ENCODE results near the gene B2M.

DNA sequence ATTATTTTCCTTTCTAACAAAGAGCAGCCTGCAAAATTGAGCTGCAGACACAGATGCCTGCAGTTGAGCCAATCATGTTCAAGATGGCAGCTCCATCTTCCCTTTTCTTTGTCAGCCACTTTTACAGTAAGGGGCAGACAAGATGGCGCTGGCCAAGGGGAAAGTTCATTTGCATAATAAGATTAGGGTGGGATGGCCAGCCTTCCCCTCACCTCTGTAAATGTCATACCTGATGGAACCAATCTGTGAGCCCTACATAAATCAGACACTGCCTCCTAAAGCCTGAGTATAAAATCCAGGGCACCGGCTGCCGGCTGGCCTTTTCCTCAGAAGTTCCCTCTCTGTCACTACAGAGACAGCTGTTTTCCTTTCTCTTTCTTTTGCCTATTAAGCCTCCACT is 16.0 kb upstream of the B2M start:
- TF ChIP-seq, protein P1, sequence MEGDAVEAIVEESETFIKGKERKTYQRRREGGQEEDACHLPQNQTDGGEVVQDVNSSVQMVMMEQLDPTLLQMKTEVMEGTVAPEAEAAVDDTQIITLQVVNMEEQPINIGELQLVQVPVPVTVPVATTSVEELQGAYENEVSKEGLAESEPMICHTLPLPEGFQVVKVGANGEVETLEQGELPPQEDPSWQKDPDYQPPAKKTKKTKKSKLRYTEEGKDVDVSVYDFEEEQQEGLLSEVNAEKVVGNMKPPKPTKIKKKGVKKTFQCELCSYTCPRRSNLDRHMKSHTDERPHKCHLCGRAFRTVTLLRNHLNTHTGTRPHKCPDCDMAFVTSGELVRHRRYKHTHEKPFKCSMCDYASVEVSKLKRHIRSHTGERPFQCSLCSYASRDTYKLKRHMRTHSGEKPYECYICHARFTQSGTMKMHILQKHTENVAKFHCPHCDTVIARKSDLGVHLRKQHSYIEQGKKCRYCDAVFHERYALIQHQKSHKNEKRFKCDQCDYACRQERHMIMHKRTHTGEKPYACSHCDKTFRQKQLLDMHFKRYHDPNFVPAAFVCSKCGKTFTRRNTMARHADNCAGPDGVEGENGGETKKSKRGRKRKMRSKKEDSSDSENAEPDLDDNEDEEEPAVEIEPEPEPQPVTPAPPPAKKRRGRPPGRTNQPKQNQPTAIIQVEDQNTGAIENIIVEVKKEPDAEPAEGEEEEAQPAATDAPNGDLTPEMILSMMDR (IDR thresholded peaks at IDR 0.05), result no peak
- TF ChIP-seq POLR2A (IDR thresholded peaks at IDR 0.05), result no peak
- no peak for TF ChIP-seq EP300 (IDR thresholded peaks at IDR 0.05)
